ENCODE measurements around the gene SDK2.
A peak's percentile ranks its signal among the peaks of the same experiment; 100 is the strongest.

The SDK2 gene

DNA sequence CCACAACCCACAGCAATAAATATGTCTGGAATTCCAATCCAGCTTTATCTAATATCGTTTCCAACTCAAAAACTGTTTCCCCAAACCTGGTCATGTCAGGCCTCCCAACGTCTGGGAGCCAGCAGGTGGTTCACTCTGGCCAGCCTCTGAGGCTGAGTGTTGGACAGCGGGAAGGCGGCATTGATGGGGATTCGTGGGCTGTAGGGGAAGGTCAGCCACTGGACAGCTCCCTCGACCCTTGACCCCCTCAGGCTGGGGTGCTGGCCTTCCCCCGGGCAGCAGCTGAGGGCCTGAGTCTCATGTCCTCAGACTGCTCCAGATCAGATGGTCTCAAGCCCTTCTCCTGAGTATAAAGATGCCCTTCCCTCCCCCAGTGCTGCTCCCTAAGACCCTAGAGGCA is 50.2 kb downstream of the SDK2 start:
- Mint-ChIP-seq H3K4me3 (no peak overlapping the region), H3K4me1 (peaks cover 85% of the 10 kb centered on the region), H3K27ac (peak overlapping the region; percentile 36), H3K9me3 (no peaks in the 10 kb centered on the region), H3K36me3 (no peaks in the 10 kb centered on the region), H3K27me3 (no peaks in the 10 kb centered on the region)

DNA sequence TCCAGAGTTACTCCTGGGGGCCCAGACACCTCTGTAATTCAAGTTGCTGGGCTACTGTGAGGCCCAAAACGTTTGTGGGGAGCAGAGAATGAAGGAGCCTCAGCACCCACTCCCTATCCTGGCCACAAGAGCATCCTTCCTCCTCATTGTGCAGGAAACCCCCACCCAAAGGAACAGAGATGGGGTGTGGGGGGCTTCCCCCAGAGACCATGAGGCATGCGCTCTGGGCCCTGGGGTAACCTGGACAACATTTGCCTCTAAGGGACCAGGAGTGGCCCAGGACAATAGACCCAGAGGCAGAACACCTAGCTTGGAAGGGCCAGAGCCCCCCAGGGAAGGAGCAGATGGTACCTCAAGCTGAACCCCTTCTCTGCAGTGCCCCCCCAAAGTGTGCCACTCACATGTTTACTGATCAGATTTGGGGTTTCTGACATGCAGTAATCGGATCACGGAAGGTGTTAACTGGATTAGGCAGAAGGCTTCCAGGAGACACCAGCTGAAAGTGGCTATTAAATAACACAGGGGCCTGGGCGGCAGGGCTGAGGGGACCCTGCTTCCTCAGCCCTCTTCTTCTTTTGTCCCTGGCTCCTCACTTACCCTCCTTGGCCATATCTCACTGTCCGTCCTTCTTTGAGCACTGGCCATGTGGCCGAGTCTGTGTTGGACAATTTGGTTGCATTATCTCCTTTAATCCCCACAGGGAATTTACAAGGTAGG is 50.8 kb downstream of the SDK2 start:
- Mint-ChIP-seq H3K4me3 (no peak overlapping the region), H3K4me1 (peaks cover 89% of the 10 kb centered on the region), H3K9me3 (no peaks in the 10 kb centered on the region), H3K27ac (peak overlapping the region; percentile 94), H3K36me3 (no peaks in the 10 kb centered on the region), H3K27me3 (no peaks in the 10 kb centered on the region)

DNA sequence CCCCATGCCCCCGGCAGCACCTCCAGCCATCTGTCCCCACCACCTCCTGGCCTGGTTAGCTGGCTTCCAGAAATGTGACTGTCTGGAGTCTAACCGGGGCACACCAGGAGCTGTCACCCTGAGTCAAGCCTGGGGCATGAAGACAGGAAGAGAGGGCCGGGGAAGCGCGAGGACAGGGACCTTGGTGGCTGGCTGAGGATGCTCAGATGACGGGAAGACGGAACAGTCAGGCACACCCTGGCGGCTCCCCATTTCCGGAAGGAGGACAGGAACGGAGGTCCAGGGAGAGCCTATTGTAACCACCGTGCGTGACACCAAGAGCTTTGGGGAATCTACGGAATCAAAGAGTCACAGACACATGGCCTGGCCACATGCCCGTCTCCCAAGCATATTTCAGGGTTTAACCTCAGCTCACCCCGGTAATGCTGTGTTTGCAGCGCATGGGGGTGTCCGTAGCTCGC is 51.7 kb downstream of the SDK2 start:
- Mint-ChIP-seq H3K27me3 (no peaks in the 10 kb centered on the region), H3K36me3 (no peaks in the 10 kb centered on the region), H3K27ac (peak overlapping the region; percentile 94), H3K4me3 (peak overlapping the region; percentile 78), H3K9me3 (no peaks in the 10 kb centered on the region), H3K4me1 (peaks cover 93% of the 10 kb centered on the region)

DNA sequence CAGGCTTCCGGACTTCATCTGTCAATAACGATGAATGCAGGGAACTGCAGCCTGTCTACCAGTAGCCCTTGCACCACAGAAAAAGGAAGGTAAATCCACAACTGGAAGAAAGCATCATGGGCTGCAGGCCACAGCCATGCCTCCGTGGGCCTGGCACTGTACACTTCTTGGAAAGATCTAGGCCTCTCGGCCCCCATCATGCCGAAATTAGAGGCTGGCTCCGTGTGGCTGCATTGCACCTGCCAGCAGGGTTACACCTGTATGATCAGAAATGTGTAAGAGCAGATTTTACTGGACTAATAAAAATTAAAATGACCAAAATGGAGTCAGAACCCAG is 52.2 kb downstream of the SDK2 start:
- peak overlapping the region; percentile 78 for H3K4me3 Mint-ChIP-seq
- H3K27ac Mint-ChIP-seq: peak overlapping the region; percentile 94

DNA sequence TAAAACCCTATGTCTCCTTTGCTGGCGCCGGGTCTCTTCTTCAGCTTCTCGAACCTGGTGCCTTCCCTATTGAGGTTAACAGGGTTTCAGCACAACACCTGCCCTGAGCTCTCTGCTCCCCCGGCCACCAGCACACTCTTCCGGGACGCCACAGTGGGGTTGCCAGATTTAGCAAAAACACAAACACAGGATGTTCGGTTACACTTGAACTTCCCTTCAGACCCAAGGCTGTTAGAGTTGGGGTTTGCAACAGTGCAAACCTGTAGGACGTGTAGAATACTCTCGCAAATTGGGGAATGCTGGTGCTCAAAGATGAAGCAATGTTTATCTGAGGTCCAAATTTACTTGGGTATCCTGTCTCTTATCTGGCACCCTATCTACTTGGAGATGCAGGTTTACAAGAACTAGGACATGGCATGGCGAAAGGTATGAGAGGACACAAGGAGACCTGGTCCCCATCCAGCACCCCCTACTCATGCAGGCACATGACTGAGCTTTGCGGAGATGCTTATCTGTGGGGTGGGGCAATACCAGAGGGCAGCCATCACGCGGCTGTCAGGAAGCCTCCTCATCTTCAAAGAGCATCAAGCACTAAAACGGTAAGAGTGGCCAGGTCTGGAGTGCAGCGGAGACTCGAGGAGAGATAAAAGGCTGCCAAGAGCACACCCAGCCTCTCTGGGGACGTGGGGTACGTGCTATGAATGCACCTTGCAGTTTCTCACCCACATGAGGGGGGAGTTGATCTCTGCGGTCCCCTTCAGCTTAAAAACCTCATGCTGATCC is 52.8 kb downstream of the SDK2 start:
- no peaks in the 10 kb centered on the region for H3K27me3 Mint-ChIP-seq
- peak overlapping the region; percentile 78 for H3K4me3 Mint-ChIP-seq
- H3K36me3 Mint-ChIP-seq: no peaks in the 10 kb centered on the region
- peaks cover 91% of the 10 kb centered on the region for H3K4me1 Mint-ChIP-seq
- peak overlapping the region; percentile 94 for H3K27ac Mint-ChIP-seq
- no peaks in the 10 kb centered on the region for H3K9me3 Mint-ChIP-seq

More for the DNA sequence above, 52.2 kb downstream of the SDK2 start:
- Mint-ChIP-seq H3K9me3 (no peaks in the 10 kb centered on the region), H3K27me3 (no peaks in the 10 kb centered on the region), H3K4me1 (peaks cover 91% of the 10 kb centered on the region), H3K36me3 (no peaks in the 10 kb centered on the region)

DNA sequence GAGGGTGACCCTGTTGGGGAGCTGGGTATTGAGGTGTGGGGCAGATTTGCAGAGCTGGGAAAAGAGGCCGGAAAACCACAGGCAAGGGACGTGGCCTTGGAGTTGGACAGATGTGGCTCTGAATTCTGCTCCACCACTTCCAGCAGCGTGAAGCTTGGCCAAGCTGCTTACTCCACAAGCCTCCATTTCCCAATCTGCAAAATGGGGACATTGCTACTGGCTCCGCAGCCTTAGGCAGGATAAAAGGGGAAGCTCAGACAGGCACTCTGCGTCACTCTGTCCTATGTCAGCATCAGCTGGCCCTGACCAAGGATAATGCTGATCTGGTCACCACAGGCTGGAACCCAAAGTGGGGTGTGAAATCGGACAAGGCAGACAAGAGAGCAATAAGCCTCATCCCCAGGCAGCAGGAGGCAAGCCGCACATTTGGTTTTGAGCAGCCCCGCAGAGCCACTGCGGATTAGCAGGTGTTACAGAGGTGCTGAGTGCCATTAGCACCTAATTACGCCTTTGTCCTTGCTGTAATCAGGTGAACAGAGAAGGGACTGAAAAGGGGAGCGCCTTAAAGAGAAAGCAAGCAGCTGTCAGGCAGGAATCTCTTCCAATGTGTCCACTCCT is 54.8 kb downstream of the SDK2 start:
- peaks cover 83% of the 10 kb centered on the region for H3K4me1 Mint-ChIP-seq
- H3K36me3 Mint-ChIP-seq: no peaks in the 10 kb centered on the region
- no peak overlapping the region for H3K4me3 Mint-ChIP-seq
- H3K27ac Mint-ChIP-seq: no peak overlapping the region
- no peaks in the 10 kb centered on the region for H3K9me3 Mint-ChIP-seq
- no peaks in the 10 kb centered on the region for H3K27me3 Mint-ChIP-seq

DNA sequence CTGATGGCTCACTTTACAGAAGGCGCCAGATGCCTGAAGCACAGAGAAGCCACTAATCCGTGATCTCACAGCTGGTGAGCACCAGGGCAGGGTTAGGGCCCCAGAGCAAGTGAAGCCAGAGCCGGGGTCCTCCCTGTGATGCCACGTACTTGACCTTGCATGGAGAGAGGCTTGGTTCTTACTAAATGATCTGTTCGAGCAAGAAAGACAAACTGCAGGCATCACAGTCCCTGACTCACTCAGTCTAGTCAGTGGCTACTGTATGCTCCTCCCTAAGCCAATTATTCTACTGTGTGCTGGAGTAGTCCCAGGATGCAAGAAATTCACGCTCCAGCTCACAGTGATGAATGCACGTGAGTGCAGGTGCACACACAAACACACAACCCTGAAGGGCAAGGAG is 55.4 kb downstream of the SDK2 start:
- H3K36me3 Mint-ChIP-seq: no peaks in the 10 kb centered on the region
- no peak overlapping the region for H3K4me3 Mint-ChIP-seq
- no peaks in the 10 kb centered on the region for H3K9me3 Mint-ChIP-seq
- no peaks in the 10 kb centered on the region for H3K27me3 Mint-ChIP-seq
- H3K4me1 Mint-ChIP-seq: peaks cover 77% of the 10 kb centered on the region
- H3K27ac Mint-ChIP-seq: no peak overlapping the region

DNA sequence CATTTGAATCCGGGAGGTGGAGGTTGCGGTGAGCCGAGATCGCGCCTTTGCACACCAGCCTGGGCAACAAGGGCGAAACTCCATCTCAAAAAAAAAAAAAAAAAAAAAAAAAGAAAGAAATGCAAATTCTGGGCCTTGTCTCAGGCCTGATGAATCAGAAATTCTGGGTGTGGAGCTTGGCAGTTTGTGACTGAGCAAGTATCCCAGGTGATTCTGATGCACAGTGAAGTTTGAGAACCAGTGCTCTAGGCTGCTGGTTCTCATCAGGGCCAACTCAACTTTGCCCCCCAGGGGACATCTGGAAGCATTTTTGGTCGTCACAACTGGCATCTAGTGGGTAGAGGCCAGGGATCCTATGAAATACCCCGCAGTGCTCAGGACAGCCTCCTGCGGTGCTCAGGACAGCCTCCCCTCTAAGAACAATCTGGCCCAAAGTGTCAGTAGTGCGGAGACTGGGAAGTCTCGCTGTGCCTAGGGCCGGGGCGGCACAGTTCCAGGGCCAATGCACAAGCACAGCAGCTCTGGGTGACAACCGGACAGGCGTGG is 55.9 kb downstream of the SDK2 start:
- no peaks in the 10 kb centered on the region for H3K36me3 Mint-ChIP-seq
- no peak overlapping the region for H3K4me3 Mint-ChIP-seq
- no peak overlapping the region for H3K27ac Mint-ChIP-seq
- H3K9me3 Mint-ChIP-seq: no peaks in the 10 kb centered on the region
- no peaks in the 10 kb centered on the region for H3K27me3 Mint-ChIP-seq
- peaks cover 72% of the 10 kb centered on the region for H3K4me1 Mint-ChIP-seq

DNA sequence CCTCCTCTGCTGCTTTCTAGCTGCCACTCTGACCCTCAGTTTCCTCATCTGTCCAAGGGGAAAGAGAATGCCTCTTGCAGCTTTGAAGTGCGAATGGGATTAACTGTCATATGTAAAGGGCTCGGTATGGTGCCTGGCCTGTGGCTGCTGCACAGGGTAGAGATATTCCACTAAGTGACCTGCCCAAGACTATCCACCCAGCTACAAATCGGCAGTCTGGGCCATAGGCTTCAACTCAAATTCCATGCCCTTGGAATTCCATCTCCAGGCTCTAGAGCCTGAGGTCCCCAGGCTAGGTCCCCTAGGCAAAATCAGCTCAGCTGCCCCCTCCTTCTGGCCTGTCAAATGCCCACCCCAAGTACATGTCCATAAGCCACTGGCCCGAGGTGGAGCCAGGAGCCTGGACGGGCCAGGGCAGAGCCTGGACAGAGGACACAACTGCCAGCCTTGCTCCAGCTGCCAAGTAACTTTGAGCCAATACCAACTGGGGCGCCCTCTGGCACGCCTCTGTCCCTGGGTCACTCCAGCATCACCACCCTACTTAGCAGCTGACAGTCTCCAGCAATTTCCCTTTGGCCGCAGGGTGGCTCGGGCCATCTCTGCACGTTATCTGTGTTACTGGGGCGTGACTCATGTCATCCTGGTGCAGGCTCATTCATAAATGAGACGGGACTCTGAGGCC is 57.2 kb downstream of the SDK2 start:
- no peaks in the 10 kb centered on the region for H3K9me3 Mint-ChIP-seq
- peaks cover 63% of the 10 kb centered on the region for H3K4me1 Mint-ChIP-seq
- no peaks in the 10 kb centered on the region for H3K27me3 Mint-ChIP-seq
- no peak overlapping the region for H3K27ac Mint-ChIP-seq
- H3K4me3 Mint-ChIP-seq: no peak overlapping the region
- no peaks in the 10 kb centered on the region for H3K36me3 Mint-ChIP-seq

DNA sequence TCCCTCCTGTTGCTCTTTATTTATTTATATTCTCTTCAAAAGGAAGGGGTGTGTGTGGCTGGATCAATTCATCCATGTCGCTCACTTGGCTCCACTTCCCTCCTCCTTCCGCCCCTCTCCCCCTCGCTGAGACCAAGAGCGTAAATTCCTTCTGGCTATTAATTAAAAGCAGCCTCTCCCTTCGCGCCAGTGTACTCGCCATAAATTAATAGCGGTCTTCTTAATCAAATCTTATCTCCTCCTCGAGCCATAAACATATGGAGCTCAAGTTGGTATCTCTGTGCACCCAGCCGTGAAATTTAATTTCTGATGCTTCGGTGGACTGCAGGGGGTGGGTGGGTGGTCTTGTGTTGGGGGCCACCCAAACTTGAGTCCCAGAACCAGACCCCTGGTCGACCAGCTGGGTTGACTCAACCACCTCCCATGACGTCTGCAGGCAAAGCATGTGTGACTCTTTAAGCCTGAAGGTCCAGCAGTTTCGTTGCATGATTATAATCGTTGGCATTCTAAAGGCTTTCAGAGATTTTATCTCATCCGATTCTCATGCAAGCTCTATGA is 57.9 kb downstream of the SDK2 start:
- H3K27ac Mint-ChIP-seq: no peak overlapping the region
- H3K4me1 Mint-ChIP-seq: peaks cover 56% of the 10 kb centered on the region
- H3K36me3 Mint-ChIP-seq: no peaks in the 10 kb centered on the region
- H3K27me3 Mint-ChIP-seq: no peaks in the 10 kb centered on the region
- no peaks in the 10 kb centered on the region for H3K9me3 Mint-ChIP-seq
- no peak overlapping the region for H3K4me3 Mint-ChIP-seq

DNA sequence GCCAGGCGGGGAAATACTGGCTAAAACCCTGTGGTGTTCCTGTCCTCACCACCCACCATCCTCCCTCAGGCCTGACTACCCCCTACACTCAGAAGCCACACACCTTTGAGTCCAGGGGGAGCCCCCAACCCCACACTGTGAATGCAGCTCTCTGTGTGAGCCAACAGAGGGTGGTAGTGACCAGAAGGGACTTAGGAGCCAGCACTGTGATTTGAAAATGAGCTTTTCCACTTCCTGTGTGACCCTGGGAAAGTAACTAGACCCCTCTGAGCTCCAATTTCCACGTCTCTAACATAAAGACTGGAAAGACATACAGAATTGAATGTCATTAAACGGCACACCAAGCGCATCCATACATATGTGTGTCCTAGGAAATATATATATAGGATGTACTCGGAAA is 58.7 kb downstream of the SDK2 start:
- Mint-ChIP-seq H3K4me3 (no peak overlapping the region), H3K36me3 (no peaks in the 10 kb centered on the region), H3K4me1 (peaks cover 48% of the 10 kb centered on the region), H3K27me3 (no peaks in the 10 kb centered on the region), H3K27ac (no peak overlapping the region), H3K9me3 (no peaks in the 10 kb centered on the region)

DNA sequence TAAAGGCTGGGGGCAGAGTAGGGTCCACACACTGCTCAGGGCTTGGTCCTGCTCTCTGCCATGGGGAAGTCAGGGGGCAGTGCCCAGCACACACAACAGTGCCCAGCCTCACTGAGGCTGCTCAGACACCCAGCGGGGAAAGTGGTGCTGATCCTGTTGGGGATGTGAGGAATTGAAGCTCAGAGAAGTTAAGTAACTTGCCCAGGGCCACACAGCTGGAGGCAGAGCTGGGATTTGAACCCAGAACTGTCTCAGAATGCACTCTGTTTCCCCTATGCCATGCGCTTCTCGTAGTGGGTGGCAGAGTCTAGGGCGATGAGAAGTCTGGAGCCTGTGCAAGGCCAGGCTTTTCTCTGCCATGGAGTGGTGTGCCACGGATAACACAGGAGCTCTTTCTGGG is 59.3 kb downstream of the SDK2 start:
- Mint-ChIP-seq H3K9me3 (no peaks in the 10 kb centered on the region), H3K4me1 (peaks cover 42% of the 10 kb centered on the region), H3K27ac (no peak overlapping the region)

DNA sequence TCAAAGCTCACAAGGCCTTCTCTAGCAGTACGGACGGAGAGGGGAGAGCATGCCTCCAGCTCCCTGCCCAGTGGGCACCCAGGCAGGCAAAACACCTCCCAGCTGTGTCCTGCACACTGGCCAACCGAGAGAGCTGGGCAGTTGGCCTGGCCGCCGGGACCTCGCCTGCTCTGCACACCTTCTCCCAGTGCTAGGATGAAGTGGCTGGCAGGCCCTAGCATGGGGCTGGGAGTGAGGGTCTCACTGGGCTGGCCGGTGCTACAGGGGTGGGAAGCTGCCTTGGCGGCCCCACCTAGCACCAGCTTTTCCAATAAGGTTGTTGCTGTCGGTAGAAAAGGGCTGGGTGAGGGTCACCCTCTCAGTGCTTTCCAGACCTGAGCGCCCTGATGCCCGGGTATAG is 60.2 kb downstream of the SDK2 start:
- H3K9me3 Mint-ChIP-seq: no peaks in the 10 kb centered on the region
- H3K4me1 Mint-ChIP-seq: peaks cover 33% of the 10 kb centered on the region
- no peaks in the 10 kb centered on the region for H3K36me3 Mint-ChIP-seq
- H3K4me3 Mint-ChIP-seq: no peak overlapping the region
- H3K27me3 Mint-ChIP-seq: no peaks in the 10 kb centered on the region
- H3K27ac Mint-ChIP-seq: no peak overlapping the region

More for the DNA sequence above, 59.3 kb downstream of the SDK2 start:
- H3K4me3 Mint-ChIP-seq: no peak overlapping the region
- no peaks in the 10 kb centered on the region for H3K27me3 Mint-ChIP-seq
- no peaks in the 10 kb centered on the region for H3K36me3 Mint-ChIP-seq

DNA sequence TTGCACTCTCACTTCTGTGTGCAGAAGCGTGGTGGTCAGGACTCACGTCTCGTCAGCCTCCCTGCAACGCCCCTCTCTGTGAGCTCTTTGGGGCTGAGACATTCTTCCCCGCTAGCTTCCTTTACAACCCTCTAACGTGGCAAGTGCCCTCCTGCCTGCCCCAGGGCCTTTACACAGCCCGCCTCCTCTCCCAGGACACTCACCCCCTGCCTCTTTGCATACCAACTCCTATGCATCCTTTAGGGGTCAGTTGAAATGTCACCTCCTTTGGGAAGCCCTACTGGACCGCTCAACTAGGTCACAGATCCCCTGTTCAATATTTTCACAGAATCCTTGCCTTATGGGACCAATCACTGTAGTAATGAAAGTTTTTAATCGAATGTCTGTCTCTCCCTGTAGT is 61.4 kb downstream of the SDK2 start:
- Mint-ChIP-seq H3K4me3 (no peak overlapping the region), H3K36me3 (no peaks in the 10 kb centered on the region), H3K27ac (no peak overlapping the region), H3K9me3 (no peaks in the 10 kb centered on the region), H3K4me1 (peaks cover 24% of the 10 kb centered on the region), H3K27me3 (no peaks in the 10 kb centered on the region)

DNA sequence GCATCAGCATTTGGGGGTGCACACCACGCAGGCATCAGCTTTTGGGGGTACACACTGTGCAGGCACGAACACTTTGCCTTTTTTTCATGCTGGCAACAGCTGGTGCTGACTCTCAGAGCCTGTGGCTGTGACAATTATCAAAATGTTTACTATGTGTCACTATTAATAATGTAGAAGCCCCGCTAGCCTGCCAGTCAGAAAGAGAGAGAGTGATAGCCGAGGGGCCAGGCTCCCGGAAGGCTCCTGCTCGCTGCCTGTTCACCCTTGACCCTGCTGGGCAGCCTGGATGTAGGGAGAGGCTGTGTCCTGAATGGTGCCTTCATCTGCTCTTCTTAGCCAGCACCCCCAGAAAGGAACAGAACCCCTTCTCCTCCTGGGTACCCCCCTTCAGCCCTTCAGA is 61.9 kb downstream of the SDK2 start:
- Mint-ChIP-seq H3K4me1 (peaks cover 19% of the 10 kb centered on the region), H3K27me3 (no peaks in the 10 kb centered on the region), H3K27ac (no peak overlapping the region), H3K9me3 (no peaks in the 10 kb centered on the region), H3K36me3 (no peaks in the 10 kb centered on the region), H3K4me3 (no peak overlapping the region)

Measured in activated naive CD4-positive, alpha-beta T cell treated with anti-CD3 and anti-CD28 coated beads, Interleukin-2, amount 50 U/mL, for 24 hours (primary cell).